Mononuclear cell (primary cell): ENCODE data around the gene KLHL18. TPM values are rescaled to one million over a fixed set of nuclear protein-coding genes. Genes with fewer than 3 reads are reported as not detected.
A peak's percentile ranks its signal among the peaks of the same experiment; 100 is the strongest.

Experiments
- H3K27me3 ChIP-seq: 2 replicates; pipeline ENCODE4 v1.6.0; 2011; ENCODE audit warnings: low read length, control low read depth; ENCODE audit not compliant: insufficient read depth
- H3K4me1 ChIP-seq: 2 replicates; pipeline ENCODE4 v1.5.1; 2011; ENCODE audit warnings: mild to moderate bottlenecking, low read length, control low read depth; ENCODE audit not compliant: insufficient read depth
- H3K4me3 ChIP-seq: 2 replicates; pipeline ENCODE4 v1.5.1; 2011; ENCODE audit warnings: mild to moderate bottlenecking, low read length, moderate library complexity
- H3K9me3 ChIP-seq: 2 replicates; pipeline ENCODE4 v1.5.1; 2011; ENCODE audit warnings: low read depth, mild to moderate bottlenecking, control low read depth, low read length
- total RNA-seq: library from RNA; depleted of rRNA; stranded (reverse); fragments of >200 nt; gene quantifications from one replicate; pipeline ENCODE4 v1.2.3, GENCODE V29; 2012

Gene KLHL18
- total RNA-seq, 1 donor: 14.2 TPM

DNA sequence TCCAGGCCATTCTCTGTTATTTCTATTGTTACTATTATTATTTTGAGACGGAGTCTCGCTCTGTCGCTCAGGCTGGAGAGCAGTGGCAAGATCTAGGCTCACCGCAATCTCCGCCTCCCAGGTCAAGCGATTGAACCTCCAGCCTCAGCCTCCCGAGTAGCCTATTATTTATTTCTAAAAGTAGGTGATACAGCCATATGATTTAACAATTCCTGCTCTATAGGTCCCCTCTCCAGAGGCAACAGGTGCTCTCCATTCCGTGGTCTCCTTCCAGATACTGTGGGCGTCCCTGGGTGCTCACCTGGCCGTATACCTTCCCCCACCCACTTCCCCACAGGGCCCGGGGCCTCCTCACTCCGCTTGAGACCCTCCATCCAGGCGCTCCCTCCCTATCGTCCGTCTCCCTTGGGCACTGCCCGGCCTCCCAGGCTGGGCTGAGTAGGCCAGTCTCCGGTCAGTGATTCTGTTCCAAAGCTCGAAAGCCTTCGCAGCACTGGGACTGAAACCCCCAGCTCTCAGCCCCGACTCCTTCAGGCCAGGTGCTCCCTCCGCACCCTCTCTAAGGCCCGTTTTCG lies 97.4 kb downstream of the KLHL18 start:
- Histone ChIP-seq H3K9me3 (no peaks in the 10 kb centered on the region), H3K4me3 (peak overlapping the region; percentile 71), H3K4me1 (peaks cover 44% of the 10 kb centered on the region), H3K27me3 (no peaks in the 10 kb centered on the region)

DNA sequence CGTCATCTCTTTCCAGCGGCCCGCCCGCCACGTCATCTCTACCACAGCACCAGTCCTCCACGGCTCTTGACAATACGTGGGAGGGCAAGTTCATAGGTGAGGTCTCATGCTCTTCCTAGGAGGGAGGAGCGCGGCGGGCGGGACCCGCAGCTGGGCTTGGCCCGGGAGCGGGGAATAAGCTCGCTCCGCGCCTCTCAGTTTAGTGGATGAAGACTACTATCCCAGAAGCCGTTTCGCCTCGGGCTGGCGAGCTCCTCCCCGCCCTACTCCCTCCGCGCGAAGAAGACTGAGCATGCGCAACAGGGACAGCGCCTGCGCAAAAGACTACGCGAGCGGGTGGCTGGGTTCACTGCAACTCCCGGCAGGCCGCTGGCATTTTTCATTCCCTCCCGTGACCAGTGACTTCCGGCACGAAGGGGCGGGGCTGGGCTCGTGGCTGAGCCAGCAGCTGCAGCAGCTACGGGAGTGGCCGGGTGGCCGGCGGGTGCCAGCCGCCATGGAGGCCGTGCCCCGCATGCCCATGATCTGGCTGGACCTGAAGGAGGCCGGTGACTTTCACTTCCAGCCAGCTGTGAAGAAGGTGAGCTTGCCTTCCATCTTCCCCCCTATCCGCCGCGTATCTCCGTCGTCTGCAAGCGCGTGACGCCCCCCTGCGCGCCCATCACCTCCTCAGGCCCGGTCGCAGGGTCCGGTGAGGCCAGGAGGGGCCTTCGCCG lies 98.0 kb downstream of the KLHL18 start, which contains the start of gene PTPN23:
Gene PTPN23, plus strand, starts transcription at position 421 of the 716 bp plus-strand sequence. Its CDS starts 76 bp downstream, at position 497.
- Histone ChIP-seq H3K9me3 (no peaks in the 10 kb centered on the region), H3K4me3 (peak within 1 kb of the TSS; percentile 71), H3K27me3 (no peaks in the 10 kb centered on the region), H3K4me1 (peaks cover 44% of the 10 kb centered on the region)

DNA sequence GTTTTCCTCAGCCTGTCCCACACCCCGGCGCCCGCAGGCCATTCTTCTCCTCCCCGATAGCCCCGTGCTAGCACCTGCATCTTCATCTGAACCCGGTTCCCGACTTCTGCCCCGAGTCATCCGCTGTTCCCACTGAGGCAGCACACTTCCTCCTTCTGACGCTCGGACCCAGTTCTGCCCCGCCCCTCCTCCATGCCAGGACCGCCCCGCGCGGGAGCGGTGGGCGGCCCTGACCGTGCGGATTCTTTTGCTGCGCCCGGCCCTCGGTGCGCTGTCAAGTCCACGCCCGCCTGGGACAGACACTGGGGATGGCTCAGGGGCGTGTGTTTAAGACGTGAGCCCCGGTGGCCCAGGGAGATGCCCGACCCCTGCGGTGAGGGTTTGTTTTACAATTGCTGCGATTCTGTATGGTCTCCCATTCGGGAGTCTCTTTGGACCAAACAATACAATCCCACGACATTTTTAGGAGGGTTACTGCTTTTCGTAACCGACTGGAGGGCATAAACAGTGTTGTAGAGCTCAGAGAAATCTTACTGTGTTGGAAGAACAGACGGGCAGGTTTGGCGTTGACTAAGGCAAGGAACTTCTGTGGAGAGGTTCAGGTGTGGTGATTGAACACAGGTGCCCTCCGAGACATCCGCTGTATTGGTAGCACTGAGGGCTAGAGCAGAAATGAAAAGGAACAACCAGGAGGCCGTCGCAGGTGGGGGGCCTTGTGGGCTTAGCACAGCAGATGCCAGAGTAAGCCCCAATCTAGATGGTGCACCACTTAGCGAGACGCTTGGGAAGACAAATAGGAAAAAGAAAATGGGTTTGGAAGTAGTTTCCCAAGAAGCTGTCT lies 98.8 kb downstream of the KLHL18 start:
- H3K4me3 ChIP-seq: peak overlapping the region; percentile 71

DNA sequence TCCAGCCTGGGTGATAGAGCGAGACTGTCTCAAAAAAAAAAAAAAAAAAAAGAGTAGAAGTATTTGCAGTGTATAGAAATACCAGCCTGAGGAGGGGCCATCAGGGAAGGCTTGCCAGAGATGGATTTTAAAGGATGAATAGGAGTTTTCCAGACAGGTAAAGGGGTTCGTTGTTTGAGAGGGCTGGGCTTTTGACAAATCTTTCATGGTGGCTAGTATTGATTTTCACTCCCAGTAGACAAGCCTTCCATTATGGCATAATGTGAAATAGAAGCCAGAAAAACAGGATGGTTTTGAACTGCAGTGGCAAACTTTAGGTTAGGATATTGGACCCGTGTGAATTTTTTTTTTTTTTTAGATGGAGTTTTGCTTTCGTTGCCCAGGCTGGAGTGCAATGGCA lies 101.7 kb downstream of the KLHL18 start:
- Histone ChIP-seq H3K27me3 (no peaks in the 10 kb centered on the region), H3K4me1 (peaks cover 20% of the 10 kb centered on the region), H3K9me3 (no peaks in the 10 kb centered on the region), H3K4me3 (no peak overlapping the region)

More for the DNA sequence above, 98.8 kb downstream of the KLHL18 start:
- Histone ChIP-seq H3K4me1 (peaks cover 42% of the 10 kb centered on the region), H3K27me3 (no peaks in the 10 kb centered on the region), H3K9me3 (no peaks in the 10 kb centered on the region)

DNA sequence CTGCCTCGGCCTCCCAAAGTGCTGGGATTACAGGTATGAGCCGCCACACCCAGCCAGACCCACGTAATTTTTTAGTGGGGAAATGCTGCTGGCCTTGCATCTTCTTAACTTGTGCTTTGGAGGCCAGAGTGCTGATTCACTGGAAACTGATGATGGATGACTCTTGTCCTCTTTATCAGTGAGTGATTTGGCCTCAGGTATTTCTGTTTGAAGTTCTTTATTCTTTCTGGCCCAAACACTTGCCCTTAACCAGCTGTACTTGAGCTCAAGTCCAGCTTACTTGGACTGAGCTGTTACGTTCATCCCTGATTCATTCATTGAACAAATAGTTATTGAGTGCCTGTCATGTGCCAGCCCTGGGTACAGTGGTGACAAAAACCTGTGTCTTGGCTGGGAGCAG lies 102.3 kb downstream of the KLHL18 start:
- Histone ChIP-seq H3K9me3 (no peaks in the 10 kb centered on the region), H3K4me3 (no peak overlapping the region), H3K27me3 (no peaks in the 10 kb centered on the region), H3K4me1 (peaks cover 14% of the 10 kb centered on the region)

DNA sequence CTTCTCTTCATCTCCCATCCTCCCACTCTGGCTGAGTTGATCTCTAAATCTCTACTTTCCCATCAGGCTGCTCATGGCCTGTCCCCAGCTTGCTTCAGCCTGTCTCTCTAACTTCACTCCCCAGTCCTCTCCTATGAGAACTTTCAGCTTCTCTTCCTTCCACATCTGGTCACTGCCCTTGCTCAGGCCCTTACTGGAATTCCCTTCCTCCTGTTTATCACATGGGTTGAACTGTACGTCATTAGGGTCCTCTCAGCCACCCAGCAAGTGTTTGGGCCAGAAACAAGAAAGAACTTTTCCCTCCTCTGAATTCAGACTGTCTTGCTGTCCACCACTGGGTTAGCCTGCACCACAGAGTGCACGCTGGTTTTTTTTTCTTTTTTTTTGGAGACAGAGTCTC lies 103.1 kb downstream of the KLHL18 start:
- Histone ChIP-seq H3K4me1 (peaks cover 11% of the 10 kb centered on the region), H3K4me3 (no peak overlapping the region)

DNA sequence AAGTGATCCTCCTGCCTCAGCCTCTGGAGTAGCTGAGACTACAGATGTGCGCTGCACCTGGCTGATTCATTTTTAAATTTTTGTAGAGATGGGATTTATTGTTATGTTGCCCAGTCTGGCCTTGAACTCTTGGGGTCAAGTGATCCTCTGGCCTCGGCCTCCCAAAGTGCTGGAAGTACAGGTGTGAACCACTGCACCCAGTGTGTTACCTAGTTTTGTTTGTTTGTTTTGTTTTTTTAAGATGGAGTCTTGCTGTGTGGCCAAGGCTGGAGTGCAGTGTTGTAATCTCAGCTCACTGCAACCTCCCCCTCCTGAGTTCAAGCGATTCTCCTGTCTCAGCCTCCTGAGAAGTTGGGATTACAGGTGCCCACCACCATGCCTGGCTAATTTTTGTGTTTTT lies 110.2 kb downstream of the KLHL18 start:
- Histone ChIP-seq H3K4me3 (no peak overlapping the region), H3K27me3 (no peaks in the 10 kb centered on the region), H3K4me1 (no peaks in the 10 kb centered on the region), H3K9me3 (no peaks in the 10 kb centered on the region)

More for the DNA sequence above, 103.1 kb downstream of the KLHL18 start:
- Histone ChIP-seq H3K9me3 (no peaks in the 10 kb centered on the region), H3K27me3 (no peaks in the 10 kb centered on the region)

DNA sequence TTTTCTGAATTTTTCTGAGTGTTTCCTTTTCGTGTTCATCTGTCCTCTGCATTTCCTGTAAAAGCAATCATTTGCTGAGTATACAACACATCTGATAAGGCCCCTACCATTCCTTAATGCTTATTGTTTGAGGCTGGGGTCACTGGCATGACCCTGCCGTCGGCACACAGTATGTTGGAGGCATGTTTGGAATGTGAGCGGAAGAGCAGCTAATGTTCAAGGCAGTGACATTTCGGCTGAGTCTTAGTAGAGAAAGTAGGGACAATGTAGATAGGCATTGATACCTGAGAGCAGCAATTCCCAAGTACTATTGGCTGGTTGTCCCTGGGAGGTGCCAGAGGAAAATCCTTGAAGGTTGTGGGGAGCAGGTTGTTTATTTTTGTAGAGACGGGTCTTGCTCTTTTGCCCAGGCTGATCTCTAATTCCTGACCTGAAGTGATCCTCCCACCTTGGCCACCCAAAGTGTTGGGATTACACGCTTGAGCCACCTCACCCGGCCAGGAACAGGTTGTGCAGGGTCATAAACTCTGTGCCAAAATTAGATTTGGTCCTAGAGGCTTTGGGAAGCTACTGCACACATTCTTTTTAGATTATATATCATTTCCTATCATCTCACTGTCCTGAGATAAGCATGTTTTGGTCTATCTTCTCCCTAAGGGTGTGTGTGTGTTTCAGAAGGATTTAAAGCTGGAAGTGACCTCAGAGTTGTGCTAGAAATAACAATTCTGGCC lies 111.6 kb downstream of the KLHL18 start:
- Histone ChIP-seq H3K9me3 (no peaks in the 10 kb centered on the region), H3K4me1 (no peaks in the 10 kb centered on the region), H3K27me3 (no peaks in the 10 kb centered on the region), H3K4me3 (no peak overlapping the region)

DNA sequence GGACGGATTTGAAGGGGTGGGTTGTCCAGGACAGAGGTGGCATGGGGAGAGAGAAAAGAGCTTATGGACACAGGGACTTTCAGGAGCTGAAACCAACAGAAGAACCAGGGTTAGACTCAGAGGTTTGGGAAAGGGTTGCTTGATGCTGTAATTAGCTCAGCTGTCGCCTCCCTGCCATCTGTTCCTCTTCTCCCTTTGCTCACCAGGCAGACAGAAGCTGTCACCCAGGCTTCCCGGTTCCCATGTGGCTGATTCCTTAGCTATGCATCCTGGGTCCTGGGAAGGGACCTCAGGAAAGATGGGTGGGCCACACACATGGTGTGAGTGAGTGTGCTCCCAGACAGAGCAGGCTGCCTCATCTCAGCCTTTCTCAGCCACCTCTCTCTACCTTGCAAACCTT lies 112.1 kb downstream of the KLHL18 start:
- Histone ChIP-seq H3K9me3 (no peaks in the 10 kb centered on the region), H3K4me3 (no peak overlapping the region), H3K27me3 (no peaks in the 10 kb centered on the region), H3K4me1 (no peaks in the 10 kb centered on the region)

Other genes starting within 250 kb of the KLHL18 start
- gene SETD2, start 118.8 kb upstream of the KLHL18 start, total RNA-seq: 121 TPM
- gene KIF9, start 145 bp upstream of the KLHL18 start, total RNA-seq: 4.7 TPM
- gene PTPN23, start 98.1 kb downstream of the KLHL18 start, total RNA-seq: 14.9 TPM
- 31.9 TPM for gene SCAP, start 193.0 kb downstream of the KLHL18 start, total RNA-seq
- gene ELP6, start 230.8 kb downstream of the KLHL18 start, total RNA-seq: 7.8 TPM